ENCODE results near the gene NUDCD3.
A peak's percentile ranks its signal among the peaks of the same experiment; 100 is the strongest.

NUDCD3 gene

GRCh38 chr7:44490351-44491200 lies at the start of gene NUDCD3:
TSS of gene NUDCD3 (minus strand) at chr7:44490658. CDS start at chr7:44490600, 58 bp downstream.
- peak; percentile 50 to 66 (median 64) for DNase-seq (ENCODE audit: low read depth in 3 of 3, low spot score in 1 of 3)

DNA sequence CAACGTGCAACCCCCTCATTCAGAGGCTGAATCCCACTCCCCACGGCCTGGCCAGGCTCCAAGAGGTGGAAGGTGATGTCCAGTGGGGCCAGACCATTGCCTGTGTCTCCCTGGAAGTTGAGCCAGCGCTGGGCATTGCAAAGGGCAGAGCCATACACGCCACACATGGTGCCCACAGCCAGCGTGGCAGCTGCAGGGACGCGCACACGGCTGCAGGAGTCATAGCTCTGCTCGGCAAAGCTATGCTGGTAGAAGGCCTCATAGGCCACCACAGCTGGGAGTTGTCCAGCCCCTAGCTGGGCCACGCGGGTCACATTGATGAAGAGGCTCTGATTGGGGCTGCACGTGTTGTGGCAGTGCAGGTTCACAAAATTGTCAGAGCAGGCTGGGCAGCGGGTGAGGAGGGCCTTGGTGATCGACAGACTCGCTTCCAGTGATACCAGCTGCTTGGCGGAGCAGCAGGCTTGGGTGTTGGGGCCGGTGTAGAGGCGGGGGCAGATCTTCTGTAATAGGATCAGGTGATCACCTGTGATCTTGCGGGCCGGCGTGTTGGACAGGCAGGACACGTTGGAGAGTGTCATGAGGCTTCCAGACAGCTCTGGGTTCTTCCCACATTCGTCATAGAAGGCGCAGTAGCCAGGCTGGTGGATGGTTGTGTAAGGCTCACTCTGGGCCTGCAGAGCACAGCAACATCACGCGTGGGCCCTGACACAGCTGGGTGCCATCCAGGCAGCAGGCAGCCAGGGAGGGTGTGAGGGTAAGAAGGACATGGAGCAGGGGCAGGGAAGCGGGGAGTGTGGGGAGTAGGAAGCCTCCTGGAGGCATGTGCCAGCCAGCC lies 49.4 kb upstream of the NUDCD3 start:
- no peak for DNase-seq (ENCODE audit: low read depth in 3 of 3, low spot score in 1 of 3)

GRCh38 chr7:44538798-44539668 lies 48.6 kb upstream of the NUDCD3 start:
- DNase-seq (ENCODE audit: low read depth in 3 of 3, low spot score in 1 of 3), result no peak

- DNase-seq (ENCODE audit: low read depth in 3 of 3, low spot score in 1 of 3), result no peak
Measured at GRCh38 chr7:44538093-44538797, 47.8 kb upstream of the NUDCD3 start.

- no peak for DNase-seq (ENCODE audit: low read depth in 3 of 3, low spot score in 1 of 3)
Measured at GRCh38 chr7:44537442-44537841, 47.0 kb upstream of the NUDCD3 start.

DNA sequence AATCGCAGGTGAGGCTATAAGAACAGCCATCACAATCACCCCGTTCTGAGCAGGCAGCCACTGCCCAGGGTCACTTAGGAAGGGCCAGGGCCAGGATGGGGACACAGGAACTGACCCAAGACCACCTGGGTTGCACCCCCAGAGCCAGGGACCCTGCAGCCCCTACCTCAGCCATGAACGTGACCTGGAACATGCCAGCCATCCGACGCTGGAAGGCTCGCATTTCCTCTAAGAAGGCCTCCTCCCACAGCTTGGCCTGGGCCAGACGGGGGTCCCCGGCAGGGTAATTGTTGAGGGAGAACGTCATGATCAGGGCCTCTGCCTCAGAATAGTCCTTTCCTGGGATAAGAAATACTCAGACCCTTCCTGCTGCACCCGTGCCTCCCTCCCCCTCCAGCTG lies 45.6 kb upstream of the NUDCD3 start:
- DNase-seq (ENCODE audit: low read depth in 3 of 3, low spot score in 1 of 3), result no peak

GRCh38 chr7:44535348-44536064 lies 45.0 kb upstream of the NUDCD3 start:
- no peak for DNase-seq (ENCODE audit: low read depth in 3 of 3, low spot score in 1 of 3)

DNA sequence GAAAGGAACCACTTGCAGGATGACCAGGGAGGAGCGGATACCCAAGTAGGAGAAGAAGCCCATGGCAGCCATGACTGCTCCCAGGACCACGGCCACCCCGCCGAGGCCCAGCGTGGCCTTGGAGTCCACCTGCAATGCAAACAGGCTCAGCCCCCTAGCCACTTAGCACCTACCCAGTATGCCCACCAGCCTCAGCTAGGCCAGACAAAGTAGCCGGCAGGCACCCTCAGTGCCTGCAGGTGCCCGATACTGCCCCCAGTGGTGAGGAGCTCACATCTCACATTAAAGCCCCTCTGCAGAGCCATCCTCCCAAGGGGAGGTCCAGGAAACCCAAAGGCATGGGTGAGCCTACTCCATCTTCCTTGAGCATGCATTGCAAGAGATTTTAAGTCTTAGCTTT lies 44.0 kb upstream of the NUDCD3 start:
- DNase-seq (ENCODE audit: low read depth in 3 of 3, low spot score in 1 of 3), result peak in 1 of 3 donors; percentile 10

DNA sequence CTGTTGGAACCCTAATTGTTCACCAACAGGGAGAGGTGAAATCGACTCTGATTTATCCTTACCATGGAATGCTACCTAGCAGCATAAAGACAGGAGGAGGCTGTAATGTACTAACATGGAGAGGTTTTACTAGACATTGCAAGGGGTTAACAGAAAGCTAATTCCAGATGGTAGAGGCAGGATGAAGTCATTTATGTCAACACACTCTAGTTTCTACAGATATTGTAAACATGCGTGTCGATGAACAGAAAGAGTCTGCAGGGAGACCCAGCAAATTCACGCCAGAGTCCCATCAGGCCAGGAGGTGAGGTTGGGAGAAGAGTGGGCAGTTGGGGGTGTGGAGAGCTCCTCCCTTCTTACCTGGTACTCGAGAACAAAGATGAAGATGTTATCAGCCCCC lies 43.6 kb upstream of the NUDCD3 start:
- DNase-seq (ENCODE audit: low read depth in 3 of 3, low spot score in 1 of 3), result no peak

GRCh38 chr7:44533301-44534055 lies 43.0 kb upstream of the NUDCD3 start:
- no peak for DNase-seq (ENCODE audit: low read depth in 3 of 3, low spot score in 1 of 3)

DNA sequence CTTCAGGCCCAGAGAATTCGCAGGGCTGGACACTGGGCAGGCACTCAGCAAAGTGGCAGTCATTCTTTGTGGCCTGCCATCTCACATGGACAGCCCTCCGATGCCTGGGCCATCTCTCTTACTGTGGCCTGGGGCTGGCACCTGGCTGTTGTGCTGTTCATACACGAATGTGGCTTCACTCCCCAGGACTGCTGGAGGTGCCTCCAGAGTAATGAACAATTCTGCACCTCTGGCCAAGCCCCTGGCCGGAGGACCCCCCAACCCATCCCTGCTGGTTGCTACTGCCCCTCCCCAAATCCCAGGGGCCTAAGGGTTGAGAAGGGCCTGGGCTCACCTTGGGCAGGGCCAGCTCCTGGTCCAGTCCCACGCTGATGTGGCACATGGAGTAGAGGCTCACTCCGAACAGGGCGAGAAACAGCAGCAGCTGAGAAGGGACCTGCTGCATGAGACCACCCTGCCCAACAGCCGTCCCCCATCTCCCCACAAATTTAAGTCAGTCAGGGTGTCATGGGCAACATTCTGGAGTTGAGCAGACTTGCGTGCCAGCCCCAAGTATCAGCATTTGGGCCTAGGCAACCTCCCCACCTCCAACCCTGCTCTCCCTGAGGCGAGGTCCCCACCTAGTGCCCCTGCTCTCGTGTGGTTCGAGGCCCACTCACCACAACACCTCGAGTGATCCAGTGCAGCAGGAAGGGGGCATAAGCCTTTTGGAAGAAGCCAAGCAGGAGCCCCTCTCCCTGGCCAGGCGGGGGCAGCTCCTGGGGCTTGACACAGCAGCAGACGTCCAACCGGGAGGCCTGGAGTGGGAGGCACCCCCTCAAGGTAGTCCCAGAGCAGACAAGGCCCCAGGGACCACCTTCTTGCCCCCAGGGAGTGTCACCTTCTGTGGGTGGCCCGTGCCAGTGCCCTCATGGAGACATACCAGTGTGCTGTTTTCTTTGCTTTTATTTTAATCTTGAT lies 41.2 kb upstream of the NUDCD3 start:
- no peak for DNase-seq (ENCODE audit: low read depth in 3 of 3, low spot score in 1 of 3)

DNA sequence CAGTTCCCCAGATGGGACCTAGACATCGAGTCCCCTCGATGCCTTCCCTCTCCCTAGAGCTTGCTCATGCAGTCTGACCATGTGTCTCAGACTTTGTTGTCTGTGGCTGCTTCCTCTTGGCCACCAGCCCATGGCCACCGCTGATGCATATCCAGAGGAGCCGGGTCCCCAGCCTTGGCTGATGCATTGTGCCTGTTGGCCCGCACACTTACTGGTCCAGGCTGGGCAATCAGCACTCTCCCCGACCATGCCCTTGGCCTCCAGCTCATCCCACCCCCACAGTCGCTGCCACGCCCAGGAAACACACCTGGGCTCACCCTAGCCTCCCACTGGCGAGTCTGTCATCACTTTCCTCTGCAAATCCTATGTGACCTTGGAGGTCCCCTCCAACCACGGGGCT lies 40.5 kb upstream of the NUDCD3 start:
- no peak for DNase-seq (ENCODE audit: low read depth in 3 of 3, low spot score in 1 of 3)

DNA sequence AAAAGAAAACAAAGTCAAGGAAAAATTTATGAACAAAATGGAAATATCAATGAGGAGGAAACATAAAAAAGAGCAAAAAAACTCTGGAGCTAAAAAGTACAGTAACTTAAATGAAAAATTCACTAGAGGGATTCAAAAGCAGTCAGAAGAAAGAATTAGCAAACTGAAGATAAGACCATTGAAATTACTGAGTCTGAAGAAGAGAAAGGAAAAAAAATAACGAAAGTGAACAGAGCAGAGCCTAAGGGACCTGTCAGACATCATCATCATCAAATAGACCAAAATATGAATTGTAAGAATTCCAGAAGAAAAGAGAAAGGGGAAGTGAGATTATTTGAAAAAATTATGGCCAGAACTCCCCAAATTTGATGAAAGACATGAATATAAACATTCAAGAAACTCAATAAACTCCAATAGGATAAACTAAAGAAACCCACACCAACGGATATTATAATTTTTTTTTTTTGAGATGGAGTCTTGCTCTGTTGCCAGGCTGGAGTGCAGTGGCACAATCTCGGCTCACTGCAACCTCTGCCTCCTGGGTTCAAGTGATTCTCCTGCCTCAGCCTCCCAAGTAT lies 34.4 kb upstream of the NUDCD3 start:
- DNase-seq (ENCODE audit: low read depth in 3 of 3, low spot score in 1 of 3), result no peak

GRCh38 chr7:44522315-44522714 lies 31.9 kb upstream of the NUDCD3 start:
- DNase-seq (ENCODE audit: low read depth in 3 of 3, low spot score in 1 of 3), result no peak

- no peak for DNase-seq (ENCODE audit: low read depth in 3 of 3, low spot score in 1 of 3)
Measured at GRCh38 chr7:44521347-44522095, 31.1 kb upstream of the NUDCD3 start.

- no peak for DNase-seq (ENCODE audit: low read depth in 3 of 3, low spot score in 1 of 3)
Measured at GRCh38 chr7:44520574-44520973, 30.1 kb upstream of the NUDCD3 start.

DNA sequence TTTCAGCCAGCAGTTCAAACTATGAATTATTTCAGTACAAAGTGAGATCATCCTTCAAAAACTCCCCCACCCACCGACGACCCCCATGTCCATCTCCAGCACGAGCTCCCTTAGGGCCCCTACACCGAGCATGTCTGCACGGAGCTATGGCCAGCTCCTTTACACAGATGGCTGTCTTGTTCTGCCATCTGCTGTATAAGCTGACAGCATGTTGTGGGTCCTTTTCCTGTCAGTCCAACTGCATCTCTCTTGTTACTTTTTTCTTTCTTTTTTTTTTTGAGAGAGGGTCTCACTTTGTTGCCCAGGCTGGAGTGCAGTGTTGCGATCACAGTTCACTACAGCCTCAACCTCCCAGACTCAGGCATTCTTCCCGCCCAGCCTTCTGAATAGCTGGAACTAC lies 29.1 kb upstream of the NUDCD3 start:
- no peak for DNase-seq (ENCODE audit: low read depth in 3 of 3, low spot score in 1 of 3)

Data from stimulated activated CD4-positive, alpha-beta T cell treated with anti-CD3 and anti-CD28 coated beads, TNF-alpha, amount 100 ng/mL, for 1 hour (primary cell).